ENCODE measurements around the gene PPP6R3.
"Not testable (repeated sequence)": the region's sequence is repeated elsewhere in the genome, so short reads cannot be mapped to it uniquely, and the experiment has no call there.

Gene PPP6R3

DNA sequence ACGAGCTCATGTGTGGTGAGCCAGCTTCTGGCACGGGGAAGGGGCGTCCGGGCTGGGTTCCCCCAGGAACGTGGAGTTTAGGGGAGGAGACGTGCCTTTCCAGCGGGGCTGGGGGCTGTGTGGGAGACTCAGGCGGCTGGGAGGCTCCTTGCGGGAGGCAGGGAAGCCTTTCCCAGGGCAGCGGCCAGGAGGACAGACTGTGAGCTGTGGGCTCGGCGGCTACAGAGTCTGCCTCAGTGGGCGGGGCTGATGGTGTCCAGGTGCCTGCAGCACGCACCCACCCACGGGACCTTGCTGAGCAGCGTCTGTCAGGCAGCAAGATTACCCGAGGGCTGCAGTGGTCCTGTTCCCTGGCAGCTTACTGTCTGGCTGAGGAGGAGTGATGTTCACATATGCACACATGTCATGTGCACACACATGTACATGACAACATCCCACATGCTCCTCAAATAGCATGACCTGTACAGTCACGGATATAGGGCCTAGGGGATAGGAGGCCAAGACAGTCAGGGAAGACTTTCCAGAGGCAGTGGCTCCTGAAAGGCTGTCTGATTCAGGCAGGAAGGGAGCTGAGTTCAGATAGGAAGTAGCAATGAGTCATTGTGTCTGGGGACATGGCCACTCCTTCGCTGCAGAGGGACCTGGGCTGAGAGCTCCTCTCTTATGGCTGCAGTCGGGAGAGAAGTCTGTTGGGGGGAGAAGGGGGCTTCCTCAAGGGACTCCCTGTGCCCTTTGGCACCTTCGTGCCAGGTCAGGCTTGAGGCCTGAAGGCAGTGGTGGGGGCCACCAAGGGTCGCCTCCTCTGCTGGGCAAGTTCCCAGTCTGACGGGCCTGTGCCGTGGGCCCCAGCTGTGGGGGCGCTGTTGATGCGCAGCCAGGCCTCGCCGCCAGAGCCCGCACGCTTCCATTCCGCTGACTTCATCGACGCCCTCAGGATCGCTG lies 23.3 kb upstream of the PPP6R3 start:
- peak; percentile 28 for DNase-seq

DNA sequence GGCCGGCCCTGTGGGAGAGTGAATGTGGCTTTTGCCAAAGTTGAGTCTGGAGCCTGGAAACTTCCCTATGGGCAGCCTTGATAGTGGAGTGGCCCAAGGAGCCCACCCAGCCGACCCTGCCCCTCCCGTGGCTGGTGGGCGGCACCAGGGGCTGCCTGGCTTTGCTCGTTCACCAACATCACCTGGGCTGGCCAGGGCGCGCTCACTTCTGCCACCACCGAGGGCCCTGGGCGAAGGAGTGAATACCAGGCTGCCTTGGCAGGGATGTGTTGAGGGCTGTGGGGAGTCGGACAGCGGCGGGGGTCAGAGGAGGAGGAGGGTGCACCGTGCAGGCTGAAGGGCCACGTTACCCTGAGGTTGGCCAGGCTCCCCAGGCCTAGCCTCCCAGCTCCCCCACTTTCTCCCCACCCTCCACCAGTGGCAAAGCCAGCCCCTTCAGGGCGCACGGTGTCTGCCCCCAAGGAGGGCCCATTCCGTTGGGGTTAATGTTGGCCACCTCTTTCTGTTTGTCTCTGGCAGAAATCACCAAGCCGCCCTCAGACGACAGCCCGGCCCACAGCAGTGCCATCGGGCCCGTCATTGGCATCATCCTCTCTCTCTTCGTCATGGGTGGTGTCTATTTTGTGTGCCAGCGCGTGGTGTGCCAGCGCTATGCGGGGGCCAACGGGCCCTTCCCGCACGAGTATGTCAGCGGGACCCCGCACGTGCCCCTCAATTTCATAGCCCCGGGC lies 22.5 kb upstream of the PPP6R3 start:
- no peak for DNase-seq

DNA sequence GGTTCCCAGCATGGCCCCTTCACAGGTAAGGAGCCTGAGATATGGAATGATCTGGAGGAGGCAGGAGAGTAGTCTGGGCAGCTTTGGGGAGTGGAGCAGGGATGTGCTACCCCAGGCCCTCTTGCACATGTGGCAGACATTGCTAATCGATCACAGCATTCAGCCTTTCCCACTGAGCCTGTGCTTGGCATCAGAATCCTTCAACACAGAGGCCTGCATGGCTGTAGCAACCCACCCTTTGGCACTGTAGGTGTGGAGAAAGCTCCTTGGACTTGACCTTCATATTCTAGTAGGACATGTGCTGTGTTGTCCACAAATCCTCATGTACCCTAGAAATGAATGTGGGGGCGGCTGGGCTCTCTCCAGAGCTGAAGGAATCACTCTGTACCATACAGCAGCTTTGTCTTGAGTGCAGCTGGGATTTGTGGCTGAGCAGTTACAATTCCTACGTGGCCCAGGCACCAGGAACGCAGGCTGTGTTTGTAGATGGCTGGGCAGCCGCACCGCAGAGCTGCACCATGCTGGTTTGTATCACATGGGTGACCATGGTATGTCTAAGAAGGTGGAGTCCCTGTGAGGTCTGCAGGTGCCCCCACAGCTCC lies 21.8 kb upstream of the PPP6R3 start:
- no peak for DNase-seq

DNA sequence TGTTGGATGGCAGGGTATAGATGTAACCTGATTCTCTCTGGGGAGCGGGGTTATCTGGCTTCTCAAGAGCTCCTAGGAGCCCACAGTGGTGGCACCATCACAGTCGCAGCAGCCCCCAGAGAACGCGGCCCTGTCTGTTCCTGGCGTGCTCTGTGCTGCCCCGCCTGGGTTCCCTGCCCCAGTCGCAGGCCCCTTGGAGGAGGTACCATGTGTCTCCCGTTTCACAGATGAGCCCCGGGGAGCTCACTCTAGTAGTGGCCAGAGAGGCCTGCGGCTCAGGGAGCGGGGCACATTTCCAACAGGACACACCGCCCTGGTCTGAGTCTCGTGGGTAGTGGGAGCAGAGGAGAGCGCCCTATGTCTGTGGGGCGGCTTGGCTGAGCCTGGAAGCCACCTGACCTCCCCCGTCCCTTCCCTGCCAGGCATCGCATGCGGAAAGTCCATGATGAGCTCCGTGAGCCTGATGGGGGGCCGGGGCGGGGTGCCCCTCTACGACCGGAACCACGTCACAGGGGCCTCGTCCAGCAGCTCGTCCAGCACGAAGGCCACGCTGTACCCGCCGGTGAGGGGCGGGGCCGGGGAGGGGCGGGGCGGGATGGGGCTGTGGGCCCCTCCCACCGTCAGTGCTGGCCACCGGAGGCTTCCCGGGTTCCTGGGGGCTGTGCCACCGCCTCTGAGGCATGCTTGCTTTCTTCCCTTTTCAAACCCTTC lies 21.0 kb upstream of the PPP6R3 start:
- no peak for DNase-seq

DNA sequence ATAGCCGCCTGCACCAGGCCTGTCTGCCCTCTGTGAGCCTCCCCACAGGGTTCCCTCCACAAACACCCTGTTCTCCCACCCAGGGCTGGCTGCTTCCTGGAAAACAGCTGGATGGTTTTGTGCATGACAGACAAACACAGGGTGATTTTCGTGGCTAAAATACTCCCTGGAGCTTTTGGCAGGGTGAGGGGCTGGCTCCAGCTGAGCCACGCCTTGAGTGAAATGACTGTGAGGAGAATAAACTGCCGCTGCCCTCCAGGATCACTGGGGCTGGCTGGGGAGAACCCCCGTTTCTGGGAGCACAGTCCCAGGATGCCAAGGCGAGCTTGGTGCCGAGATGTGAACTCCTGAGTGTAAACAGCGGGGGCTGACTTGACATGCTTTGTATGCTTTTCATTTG lies 20.3 kb upstream of the PPP6R3 start:
- no peak for DNase-seq

DNA sequence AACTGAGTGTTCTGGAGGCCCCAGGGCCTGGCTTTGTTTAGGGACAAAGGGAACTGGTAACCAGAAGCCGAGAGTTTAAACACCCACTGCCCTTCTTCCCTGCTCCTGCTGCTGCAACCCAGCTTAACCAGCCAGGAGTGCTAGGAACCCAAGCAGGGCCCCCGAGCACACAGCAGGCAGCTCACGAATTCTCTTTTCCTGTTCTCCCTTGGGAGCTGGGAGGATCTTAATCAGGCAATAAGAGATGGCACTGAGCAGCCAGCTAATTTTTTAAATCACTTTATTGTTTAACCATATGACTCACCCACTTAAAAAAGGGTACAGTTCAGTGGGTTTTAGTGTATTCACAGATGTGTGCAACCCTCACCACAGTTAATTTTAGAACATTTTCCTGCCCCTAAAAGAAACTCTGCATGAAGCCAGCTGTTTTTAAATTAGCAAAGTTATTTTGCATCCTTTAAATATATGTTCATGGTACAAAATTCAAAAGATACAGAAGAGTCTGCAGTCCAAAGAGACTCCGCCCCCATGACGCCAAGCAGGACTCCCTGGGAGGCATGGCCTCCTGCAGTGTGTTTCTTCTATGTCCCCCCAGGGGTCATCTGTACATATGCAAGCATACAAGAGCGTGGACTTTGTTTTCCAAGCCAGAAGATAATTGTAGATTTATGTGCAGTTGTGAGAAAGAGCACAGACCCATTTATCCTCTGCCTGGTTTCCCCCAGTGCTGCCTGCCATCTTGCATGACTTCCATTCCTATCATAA lies 18.9 kb upstream of the PPP6R3 start:
- DNase-seq, result no peak

DNA sequence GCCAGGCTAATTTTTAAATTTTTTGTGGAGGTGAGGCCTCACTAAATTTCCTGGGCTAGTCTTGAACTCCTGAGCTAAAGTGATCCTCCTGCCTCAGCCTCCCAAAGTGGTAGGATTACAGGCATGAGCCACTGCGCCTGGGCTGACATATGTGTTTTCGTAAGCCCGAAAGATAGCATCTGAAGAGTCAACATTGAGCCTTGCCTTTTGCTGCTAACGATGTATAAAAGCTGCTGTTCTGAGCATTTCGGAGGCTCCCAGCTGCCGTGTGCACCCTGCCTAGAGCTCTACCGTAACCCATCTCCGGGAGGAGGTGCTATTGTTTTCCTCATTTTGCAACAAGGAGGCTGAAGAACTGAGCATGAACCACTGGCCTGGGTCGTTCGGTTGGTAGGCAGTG lies 18.1 kb upstream of the PPP6R3 start:
- DNase-seq, result no peak

DNA sequence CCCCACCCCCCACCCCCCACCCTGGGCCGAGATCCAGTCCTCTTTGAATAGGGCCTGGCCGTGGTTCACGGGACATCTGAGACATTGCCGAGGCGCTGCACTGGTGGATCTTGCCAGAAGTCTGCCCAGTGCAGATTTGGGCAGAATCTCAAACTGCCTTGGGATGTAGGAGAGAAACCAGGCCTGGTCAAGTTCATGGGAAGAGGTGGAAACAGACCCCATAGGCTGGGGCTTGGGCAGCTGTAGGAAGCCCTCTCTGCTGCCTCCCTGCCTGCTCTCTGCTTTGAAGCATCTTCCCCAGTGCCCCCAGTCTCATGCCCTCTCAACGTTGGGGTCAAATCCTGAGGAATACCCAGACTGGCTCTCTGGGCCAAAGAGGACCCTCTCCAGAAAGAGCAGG lies 16.0 kb upstream of the PPP6R3 start:
- DNase-seq, result no peak

DNA sequence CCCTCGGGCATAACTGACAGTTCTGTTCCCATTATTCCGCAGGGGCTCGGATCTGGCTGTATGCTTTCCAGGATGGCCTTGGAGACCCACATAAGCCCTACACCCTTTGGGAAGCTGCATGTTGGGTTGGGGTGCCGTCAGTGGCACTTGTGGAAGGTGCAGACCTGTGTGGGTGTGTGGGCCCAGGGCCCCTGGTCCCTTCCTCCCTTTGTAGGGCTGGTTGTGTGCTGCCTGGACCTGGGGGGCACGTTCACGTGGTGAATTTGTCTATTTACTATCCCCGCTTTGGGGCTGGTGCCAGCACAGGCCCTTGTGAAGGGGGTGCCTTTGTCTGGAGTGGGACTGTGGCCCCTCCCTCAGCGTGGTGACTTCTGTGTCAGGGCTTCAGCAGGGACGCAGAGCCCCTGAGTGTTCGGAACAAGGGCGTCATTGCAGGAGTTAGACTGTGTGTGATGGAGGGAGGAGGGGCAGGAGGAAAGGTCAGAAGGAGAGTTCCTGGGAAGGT lies 15.0 kb upstream of the PPP6R3 start:
- DNase-seq, result no peak

DNA sequence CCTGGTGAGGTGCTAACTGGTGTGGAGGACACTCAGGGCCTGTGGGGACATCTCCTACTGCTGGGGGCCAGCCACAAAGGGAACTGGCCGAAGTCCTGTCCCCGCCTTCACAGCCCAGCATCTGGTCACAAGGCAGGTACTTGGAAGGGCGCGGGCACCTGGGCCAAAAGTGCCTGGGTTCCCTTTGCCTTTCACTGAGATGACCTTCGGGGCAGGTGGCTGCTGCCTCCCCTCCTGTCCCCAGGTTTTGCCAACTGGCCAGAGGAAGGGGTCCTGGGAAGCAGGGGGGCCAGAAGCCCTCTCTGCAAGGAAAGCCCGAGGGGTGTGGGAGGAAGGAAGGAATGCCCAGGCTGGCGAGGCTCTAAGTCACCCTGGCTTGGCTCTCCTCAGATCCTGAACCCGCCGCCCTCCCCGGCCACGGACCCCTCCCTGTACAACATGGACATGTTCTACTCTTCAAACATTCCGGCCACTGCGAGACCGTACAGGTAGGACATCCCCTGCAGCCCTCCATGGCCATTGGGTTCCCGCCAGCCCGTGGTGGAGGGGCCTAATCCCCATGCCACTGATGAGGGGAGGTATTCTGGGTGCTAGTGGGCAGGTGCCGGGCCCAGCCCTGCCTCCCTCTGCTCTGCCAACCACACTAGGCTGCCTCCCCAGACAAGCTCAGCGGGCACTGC lies 14.4 kb upstream of the PPP6R3 start:
- no peak for DNase-seq

DNA sequence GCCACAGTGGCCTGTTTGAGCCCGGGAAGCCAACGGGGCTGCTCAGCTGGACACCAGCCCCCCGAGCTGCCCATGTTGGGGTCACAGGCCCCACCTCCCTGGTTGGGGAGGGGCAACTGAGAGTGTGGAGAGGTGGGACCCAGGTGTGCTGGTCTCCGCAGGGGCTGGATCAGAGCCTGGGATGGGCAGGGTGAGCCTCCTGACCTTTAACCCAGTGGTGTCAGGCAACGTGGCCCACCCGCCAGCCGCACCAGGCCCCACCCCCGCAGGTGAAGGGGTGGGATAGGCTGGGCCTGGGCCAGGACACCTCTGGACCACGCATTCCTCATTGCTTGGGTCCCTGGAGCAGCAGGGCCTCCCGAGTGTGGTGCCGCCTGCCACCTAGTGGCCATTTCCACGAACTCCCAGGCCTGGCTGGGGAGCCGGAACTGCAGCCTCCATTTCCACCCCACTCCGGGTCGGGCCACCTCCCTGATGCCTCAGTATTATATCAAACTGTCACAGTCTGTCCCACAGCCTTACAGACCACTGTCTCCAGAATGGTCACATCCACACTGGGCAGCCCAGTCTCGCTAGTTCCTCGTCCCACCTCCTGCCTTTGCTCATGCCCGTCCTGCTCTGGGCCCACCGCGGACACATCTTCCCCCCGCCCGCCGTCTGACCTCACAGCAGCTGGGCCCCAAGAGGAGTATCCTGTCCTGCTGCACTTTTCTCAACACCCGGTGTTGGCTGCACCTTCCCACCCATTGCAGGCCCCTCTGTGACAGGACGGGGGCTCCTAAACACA lies 13.3 kb upstream of the PPP6R3 start:
- DNase-seq, result peak; percentile 74

DNA sequence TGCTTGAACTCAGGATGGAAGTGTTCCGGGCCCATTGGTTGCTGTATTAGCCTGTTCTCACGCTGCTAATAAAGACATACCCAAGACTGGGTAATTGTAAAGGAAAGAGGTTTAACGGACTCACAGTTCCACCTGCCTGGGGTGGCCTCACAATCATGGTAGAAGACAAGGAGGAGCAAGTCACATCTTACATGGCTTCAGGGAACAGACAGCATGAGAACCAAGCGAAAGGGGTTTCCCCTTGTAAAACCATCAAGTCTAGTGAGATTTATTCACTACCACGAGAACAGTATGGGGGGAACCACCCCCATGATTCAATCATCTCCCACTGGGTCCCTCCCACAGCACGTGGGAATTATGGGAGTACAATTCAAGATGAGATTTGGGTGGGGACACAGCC lies 12.6 kb upstream of the PPP6R3 start:
- not testable (repeated sequence) for DNase-seq

DNA sequence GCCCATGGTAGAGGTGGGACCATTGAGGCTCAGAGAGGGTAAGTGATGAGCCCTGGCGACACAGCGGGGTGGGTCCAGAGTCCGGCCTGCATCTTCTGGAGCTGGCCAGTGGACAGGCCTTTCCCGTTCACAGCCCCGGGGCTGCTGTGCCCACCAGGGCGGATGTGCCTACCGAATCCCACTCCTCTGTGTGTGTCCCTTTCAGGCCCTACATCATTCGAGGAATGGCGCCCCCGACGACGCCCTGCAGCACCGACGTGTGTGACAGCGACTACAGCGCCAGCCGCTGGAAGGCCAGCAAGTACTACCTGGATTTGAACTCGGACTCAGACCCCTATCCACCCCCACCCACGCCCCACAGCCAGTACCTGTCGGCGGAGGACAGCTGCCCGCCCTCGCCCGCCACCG lies 11.9 kb upstream of the PPP6R3 start:
- DNase-seq, result no peak

DNA sequence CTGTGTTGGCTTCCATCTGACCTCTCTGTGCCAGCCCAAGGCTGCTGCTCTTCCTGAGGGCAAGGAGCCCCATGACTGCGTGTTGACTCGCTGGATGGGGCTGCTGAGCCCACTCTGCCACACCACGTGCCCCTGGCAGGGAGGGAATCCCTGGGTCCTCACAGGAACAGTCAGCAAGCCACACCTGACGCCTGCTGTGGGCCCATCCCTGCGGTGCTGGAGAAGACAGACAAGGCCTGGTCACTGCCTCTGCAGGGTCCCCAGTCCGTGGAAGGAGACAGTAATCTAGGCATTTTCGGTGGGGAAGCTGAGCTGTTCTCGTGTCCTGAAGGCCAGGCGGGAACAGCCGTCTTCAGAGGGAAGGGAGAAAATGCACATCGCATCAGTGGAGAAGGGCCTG lies 10.6 kb upstream of the PPP6R3 start:
- DNase-seq, result no peak

DNA sequence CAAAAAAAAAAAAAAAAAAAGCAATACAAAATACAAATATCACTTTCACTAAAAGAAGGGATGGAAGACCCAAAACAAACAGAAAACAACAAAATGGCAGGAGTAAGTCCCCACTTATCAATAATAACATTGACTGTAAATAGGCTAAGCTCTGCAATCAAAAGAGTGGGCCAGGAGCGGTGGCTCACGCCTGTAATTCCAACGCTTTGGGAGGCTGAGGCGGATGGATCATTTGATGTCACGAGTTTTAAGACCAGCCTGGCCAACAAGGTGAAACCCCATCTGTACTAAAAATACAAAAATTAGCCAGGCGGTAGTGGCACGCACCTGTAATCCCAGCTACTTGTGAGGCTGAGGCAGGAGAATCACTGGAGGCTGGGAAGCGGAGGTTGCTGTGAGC lies 9.8 kb upstream of the PPP6R3 start:
- DNase-seq, result no peak

DNA sequence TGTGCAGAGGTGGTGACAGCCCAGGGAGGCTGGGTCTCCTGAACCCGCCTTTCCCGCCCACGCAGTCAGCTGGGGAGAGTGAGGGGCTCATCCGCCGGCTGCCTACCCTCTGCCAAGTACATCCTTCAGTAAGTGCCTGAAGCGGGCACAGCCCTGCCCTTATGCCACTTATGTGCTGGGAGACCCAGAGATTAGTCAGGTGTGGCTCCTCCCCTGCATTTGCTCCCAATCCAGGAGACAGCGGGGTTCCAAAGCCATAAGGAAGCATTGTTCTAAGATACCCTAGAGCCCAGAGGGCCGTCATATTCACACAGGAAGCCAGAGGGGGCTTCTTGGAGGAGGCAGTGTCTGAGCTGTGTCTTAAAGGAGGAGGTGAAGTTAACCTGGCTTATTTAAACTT lies 5.8 kb upstream of the PPP6R3 start:
- no peak for DNase-seq

DNA sequence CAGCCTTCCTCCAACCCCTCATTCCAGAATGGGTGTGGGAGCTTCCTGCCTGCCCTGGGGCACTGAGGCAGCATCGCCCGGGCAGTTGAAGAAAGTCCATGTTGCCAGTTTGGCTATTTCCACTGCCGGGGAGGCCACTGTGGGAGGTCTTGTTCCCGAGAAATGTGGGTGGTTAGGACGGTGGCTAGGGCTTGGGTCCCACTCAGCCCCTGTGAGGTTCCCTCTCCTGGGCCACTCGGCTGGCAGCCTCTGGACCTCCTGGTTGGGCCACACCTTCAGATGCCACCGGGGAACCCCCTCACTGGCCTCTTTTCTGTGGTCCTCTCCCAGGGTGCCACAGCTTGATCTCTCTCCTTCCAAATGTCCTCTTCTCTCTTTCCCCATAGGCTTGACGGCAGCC lies 5.1 kb upstream of the PPP6R3 start:
- DNase-seq, result no peak

DNA sequence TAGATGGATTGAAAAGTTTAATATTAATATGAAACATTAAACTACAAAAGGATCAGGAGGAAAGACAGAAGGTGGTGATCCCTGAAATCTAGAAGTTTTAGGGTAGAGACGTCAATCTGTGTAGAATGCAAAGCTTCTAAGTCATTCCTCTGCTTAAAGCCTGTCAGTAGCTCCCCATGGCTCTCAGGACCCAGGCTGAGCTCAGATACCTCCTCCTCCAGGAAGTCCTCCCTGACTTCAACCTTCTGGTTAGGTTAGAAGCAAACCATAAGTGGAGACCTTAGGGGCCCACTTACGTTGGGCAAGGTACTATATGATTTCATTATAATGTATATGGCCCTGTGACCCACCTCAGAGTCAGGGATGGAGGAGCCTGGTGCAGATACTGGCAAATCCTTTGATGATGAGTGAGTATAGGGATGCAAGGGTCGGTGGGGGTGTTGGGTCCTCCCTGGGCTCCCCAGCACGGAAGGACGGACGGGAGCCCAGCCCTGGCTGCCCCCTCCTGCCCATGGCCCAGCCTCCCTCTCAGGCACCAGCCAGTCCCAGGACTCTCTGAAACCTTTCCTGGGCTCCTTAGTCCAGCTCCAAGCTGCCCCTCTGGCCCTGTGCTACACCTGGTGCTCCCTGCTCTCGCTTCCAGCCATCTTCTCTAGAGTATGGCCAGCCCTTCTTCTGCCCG lies 3.2 kb upstream of the PPP6R3 start:
- no peak for DNase-seq

DNA sequence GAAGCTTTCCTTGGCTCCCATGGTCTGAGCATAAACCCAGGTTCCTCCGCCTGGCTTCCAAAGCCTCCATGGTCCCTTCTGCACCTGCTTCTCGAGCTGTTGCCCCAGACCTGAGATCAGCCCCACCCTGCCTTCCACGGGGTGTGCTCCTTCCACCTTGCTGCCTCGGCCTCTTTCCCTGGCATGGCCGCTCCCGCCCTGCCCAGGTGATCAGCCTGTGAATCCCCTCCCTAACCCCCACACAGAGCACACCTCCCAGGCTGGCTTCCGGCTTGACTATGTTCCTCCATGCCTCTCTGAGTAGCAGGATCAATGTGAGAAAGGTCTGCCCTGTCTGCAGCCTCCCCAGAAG lies 2.7 kb upstream of the PPP6R3 start:
- no peak for DNase-seq

DNA sequence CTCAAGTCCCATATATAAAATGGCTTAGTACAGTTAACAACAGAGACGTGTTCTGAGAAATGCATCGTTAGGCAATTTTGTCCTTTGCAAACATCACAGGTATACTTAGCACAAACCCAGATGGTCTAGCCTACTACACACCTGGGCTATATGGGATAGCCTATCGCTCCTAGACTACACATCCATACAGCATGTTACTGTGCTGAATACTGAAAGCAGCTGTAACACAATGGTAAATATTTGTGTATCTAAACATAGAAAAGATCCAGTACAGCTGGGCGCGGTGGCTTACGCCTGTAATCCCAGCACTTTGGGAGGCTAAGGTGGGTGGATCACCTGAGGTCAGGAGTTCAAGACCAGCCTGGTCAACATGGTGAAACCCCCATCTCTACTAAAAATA lies 2.2 kb upstream of the PPP6R3 start:
- DNase-seq, result not testable (repeated sequence)

Measured in CD4-positive, alpha-beta T cell treated with Interleukin-15 for 1 hour (primary cell).